ENCODE measurements around the gene LMO7. TPM values are rescaled to one million over a fixed set of nuclear protein-coding genes. Genes with fewer than 3 reads are reported as not detected.

Gene LMO7
- total and polyA plus RNA-seq, 2 of the 8 experiments (the other 6 are each of a cell fraction or from before 2014, with no cell fraction given) = 8.1 to 28.3 TPM

GRCh38 chr13:75803164-75803611, 167.1 kb downstream of the LMO7 start (continued):
- TF ChIP-seq CHD7 (IDR thresholded peaks at IDR 0.05; ENCODE audit: insufficient replicate concordance, low read length) (peak; percentile 45), HDAC2 (IDR thresholded peaks at IDR 0.05; ENCODE audit: borderline replicate concordance in 1 of 2, low read depth in 2 of 2, low read length in 2 of 2) (peak; percentile 99 to 100), EGR1 (IDR thresholded peaks at IDR 0.05; ENCODE audit: borderline replicate concordance, low read depth, low read length) (peak; percentile 69; the same call in 1 of the 2 replicates), NRF1 (IDR thresholded peaks at IDR 0.05; ENCODE audit: low read depth, low read length) (no peak), TCF12 (IDR thresholded peaks at IDR 0.05; ENCODE audit: low read depth, low read length) (peak; percentile 96), ASH2L (IDR thresholded peaks at IDR 0.05; ENCODE audit: low read length) (no peak), GABPA (IDR thresholded peaks at IDR 0.05; ENCODE audit: borderline replicate concordance, insufficient read depth, low read length) (no peak), CBX5 (IDR thresholded peaks at IDR 0.05; ENCODE audit: low read depth, low read length) (no peak), TEAD4 (IDR thresholded peaks at IDR 0.05; ENCODE audit: low read depth, low read length) (0 out of 2 replicates have a peak, but pooled peaks have one; percentile 34), CREB1 (IDR thresholded peaks at IDR 0.05) (peak; percentile 61; the same call in 1 of the 2 replicates), HDAC6 (IDR thresholded peaks at IDR 0.05; ENCODE audit: low read depth, low read length) (peak; percentile 90)
